HuH-7.5 (cell line): ENCODE results near the gene LPA.

Experiments
- DNase-seq: peaks from one replicate; pipeline ENCODE4 v3.0.0; 2011; ENCODE audit warnings: low spot score

LPA gene

GRCh38 chr6:160510976-160511617, 153.0 kb downstream of the LPA start:
- DNase-seq, result no peak

DNA sequence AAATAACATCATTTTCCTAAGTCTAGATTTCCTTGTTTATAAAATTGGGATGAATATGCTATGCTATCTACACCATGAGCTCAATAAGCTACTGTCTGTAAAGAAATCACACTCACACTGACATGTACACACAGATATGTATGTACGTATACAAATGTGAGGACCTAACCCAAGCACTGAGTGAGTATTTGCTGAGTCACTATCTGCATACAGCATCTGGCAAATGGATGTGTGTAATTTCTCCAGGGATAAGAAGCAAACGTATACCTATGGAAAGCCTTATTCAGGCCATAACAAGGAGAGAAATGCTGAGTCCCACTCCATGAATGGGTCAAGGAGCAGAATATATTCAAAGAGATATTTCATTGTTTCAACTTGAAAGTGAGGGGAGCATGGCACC, 153.9 kb downstream of the LPA start:
- DNase-seq, result no peak

DNA sequence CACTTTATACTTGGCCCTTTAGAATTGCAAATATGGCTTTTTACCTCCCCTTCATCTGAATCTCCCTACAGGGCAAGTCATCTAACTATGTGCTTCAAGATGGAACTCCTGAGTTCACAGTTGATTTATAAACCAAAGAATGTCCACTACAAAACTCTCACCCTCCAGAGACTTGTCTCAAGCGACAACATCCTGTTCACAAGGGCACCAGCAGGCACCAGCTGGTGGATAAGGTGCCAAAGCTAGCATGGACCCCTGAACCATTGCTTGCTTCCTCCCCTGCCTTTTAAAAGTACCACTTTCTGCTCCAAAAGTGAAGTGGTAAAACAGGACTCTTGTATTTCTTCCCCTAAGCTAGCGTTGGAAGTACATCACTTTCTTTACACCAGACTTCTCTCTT, 154.5 kb downstream of the LPA start:
- DNase-seq, result no peak

DNA sequence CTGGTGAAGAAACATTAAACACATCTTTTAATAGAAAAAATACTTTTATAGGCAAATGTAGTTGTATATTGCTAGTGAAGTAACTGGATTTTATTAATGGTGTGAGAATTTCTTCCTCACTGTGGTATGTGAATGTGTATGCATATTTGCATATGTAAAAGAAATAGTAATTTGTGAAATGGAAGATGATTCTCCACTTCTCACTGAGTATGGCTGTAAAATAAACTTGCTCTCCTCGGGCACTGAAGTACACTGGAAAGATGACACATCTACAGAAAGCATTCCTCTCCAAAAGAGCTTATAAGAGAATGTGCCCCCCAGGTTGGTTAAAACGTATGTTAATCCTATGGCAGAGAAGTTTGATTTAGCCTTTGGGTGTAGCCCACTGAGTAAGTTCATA, 155.5 kb downstream of the LPA start:
- DNase-seq, result no peak

- no peak for DNase-seq
Measured at GRCh38 chr6:160507420-160507819, 156.7 kb downstream of the LPA start.

DNA sequence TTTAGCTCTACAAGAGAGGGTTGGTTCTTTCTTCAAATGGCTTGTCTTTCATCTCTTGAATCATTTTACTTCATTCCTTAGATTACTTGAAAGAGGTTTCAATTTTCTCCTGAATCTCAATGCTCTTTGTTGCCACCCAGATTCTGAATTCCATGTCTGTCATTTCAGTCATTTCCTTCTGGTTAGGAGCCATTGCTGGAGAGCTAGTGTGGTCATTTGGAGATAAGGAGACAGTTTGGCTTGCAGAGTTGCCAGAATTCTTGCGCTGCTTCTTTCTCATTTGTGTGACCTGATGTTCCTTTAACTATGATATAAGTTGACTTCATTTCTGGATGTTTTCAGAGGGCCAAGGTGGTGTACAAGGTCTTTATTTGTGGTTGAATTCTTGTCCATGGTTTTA, 158.1 kb downstream of the LPA start:
- DNase-seq, result no peak

DNA sequence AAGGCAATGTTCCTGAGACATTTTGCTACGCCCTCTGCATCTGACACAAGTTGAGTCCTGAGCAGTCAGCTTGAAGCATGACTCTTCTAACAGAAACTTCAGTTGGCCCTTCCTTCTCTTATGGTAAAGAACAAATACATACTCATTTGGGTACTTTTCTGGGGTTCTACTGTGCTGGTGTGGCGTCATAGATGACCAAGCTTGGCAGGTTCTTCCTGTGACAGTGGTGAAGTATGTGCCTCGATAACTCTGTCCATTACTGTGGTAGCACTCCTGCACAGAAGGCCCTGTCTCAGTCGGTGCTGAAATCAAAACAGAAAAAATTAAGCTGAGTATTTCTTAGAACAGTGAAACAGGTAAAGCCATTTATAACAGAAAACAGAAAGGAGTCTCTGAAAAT, 163.4 kb downstream of the LPA start:
- DNase-seq, result no peak

DNA sequence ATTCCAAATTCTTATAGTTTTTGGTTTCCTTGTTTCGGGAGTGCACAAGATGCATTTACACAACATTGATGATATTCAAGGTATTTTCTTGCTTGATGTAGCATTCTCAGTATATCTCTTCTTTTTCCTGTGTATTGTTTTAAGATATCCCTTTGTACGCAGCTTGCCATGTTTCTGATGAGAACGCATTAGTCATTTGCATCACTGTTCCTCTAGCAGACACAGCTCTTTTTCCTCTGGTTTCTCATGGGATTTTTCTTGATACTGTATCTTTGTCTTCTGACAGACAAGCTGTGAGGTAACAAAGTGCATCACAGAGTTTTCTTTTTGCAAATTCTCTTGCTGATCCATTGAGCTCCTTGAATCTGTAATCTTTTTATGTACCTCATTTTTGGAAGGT, 169.5 kb downstream of the LPA start:
- no peak for DNase-seq

- no peak for DNase-seq
Measured at GRCh38 chr6:160489091-160489490, 175.0 kb downstream of the LPA start.

GRCh38 chr6:160487116-160487515, 177.0 kb downstream of the LPA start:
- no peak for DNase-seq
